Liver (tissue), 3 donors: ENCODE results near the gene SLC6A7.

Source experiments
- CTCF ChIP-seq: fragments of 150-350 bp; IDR thresholded peaks from 2 replicates; pipeline ENCODE4 v1.5.1; 2017; ENCODE audit warnings: improper control_type of control experiment, low read depth, low read length; ENCODE audit not compliant: missing input control
- EGR1 ChIP-seq, 2 donors: IDR thresholded peaks; 2 replicates each; pipeline ENCODE4 v1.6.1; 2016 to 2018; ENCODE audit warnings: antibody characterized with exemption in 2 of 2, low read depth in 2 of 2
- FOXA1 ChIP-seq: IDR thresholded peaks from 2 replicates; pipeline ENCODE4 v1.6.1; 2016; ENCODE audit warnings: antibody characterized with exemption
- FOXA2 ChIP-seq: IDR thresholded peaks from 2 replicates; pipeline ENCODE4 v1.6.1; 2016; ENCODE audit warnings: antibody characterized with exemption
- GABPA ChIP-seq, 2 donors: IDR thresholded peaks in 1 of 2; conservative IDR thresholded peaks in 1 of 2; 2 replicates each; pipeline ENCODE4 v1.6.1; 2016; ENCODE audit warnings: antibody characterized with exemption in 2 of 2, mild to moderate bottlenecking in 1 of 2, moderate library complexity in 1 of 2
- JUND ChIP-seq, 2 donors: IDR thresholded peaks; 2 replicates each; pipeline ENCODE4 v1.6.1; 2016; ENCODE audit warnings: antibody characterized with exemption in 2 of 2
- RAD21 ChIP-seq, 2 donors: IDR thresholded peaks; 2 replicates each; pipeline ENCODE4 v1.6.1; 2016; ENCODE audit warnings: antibody characterized with exemption in 2 of 2, mild to moderate bottlenecking in 2 of 2
- REST ChIP-seq: IDR thresholded peaks from 2 replicates; pipeline ENCODE4 v1.6.1; 2016; ENCODE audit warnings: antibody characterized with exemption, mild to moderate bottlenecking
- SP1 ChIP-seq: IDR thresholded peaks from 2 replicates; pipeline ENCODE4 v1.6.1; 2018; ENCODE audit warnings: antibody characterized with exemption, mild to moderate bottlenecking
- TAF1 ChIP-seq: conservative IDR thresholded peaks from 2 replicates; pipeline ENCODE4 v1.6.1; 2016; ENCODE audit warnings: antibody characterized with exemption, mild to moderate bottlenecking
- YY1 ChIP-seq: IDR thresholded peaks from 2 replicates; pipeline ENCODE4 v1.6.1; 2016; ENCODE audit warnings: antibody characterized with exemption, mild to moderate bottlenecking
- donor health status: healthy.
- donor health status: healthy.

GRCh38 chr5:150246429-150246828 lies 56.6 kb downstream of the SLC6A7 start:
- TF ChIP-seq JUND (IDR thresholded peaks at IDR 0.05) (no peak), TAF1 (no peak), CTCF (no peak), RAD21 (IDR thresholded peaks at IDR 0.05) (no peak), SP1 (no peak), FOXA1 (no peak), EGR1 (IDR thresholded peaks at IDR 0.05; ENCODE audit: low read depth in 2 of 2) (no peak), REST (no peak), GABPA (IDR thresholded peaks at IDR 0.05 in 1 of 2, conservative IDR thresholded peaks at IDR 0.05 in 1 of 2) (no peak), FOXA2 (no peak), YY1 (no peak)
